ENCODE measurements around the gene PUM1.

DNA sequence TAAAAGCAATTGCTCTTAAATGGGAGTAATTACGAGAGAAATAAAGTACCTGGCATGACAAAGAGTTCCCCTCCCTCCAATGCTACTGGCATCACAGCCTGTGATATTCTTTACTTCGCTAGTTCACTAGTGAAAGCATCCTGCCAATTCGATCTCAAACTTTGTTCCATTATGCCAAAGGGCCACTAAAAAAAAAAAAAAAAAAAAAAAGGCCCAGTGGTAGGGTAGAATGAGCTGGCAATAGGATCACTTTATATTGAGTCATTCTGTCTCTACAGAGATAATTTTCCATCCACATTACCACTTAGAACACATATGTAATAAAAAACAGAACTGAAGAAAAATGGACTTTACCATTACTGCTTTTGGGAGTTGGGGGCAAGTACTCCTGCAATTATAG lies 11.2 kb downstream of the PUM1 start:
- TF ChIP-seq CTCF (IDR thresholded peaks at IDR 0.05; ENCODE audit: poor library complexity) (no peak), EZH2 (IDR thresholded peaks at IDR 0.05; ENCODE audit: borderline replicate concordance) (no peak)
